HepG2 (cell line): ENCODE results near the gene SCAI. TPM values are rescaled to one million over a fixed set of nuclear protein-coding genes. Genes with fewer than 3 reads are reported as not detected.

Experiments used
- DNMT3B ChIP-seq: conservative IDR thresholded peaks from 2 replicates; pipeline ENCODE4 v1.6.1; 2016; ENCODE audit warnings: missing biosample characterization, control low read depth
- FOXA1 ChIP-seq, 2 experiments: fragments of 450-650 bp in 1 of 2; sonication (generic) in 1 of 2; formaldehyde crosslinking in 1 of 2; IDR thresholded peaks; 2 replicates each; pipeline versions ENCODE4 v1.4.0 to v1.6.1; 2016 to 2020; ENCODE audit warnings: missing genetic modification reagents in 1 of 2
- HNRNPLL ChIP-seq: fragments of 200-400 bp; formaldehyde crosslinking; IDR thresholded peaks from 2 replicates; pipeline ENCODE4 v1.6.1; 2017; ENCODE audit warnings: mild to moderate bottlenecking, low read depth, low read length; ENCODE audit not compliant: poor library complexity, severe bottlenecking
- JUNB ChIP-seq: sonication (generic); formaldehyde crosslinking; IDR thresholded peaks from 2 replicates; pipeline ENCODE4 v1.8.0; 2022; ENCODE audit warnings: missing genetic modification reagents, mild to moderate bottlenecking, borderline replicate concordance
- MAFF ChIP-seq: IDR thresholded peaks from 2 replicates; pipeline ENCODE4 v1.6.1; 2011; ENCODE audit warnings: low read depth, low read length, improper control_type of control experiment
- MAFK ChIP-seq, 2 experiments: IDR thresholded peaks in 1 of 2; conservative IDR thresholded peaks in 1 of 2; 2 replicates each; pipeline ENCODE4 v1.6.1; 2011; ENCODE audit warnings: improper control_type of control experiment in 2 of 2, low read length in 2 of 2
- MBD4 ChIP-seq: IDR thresholded peaks from 2 replicates; pipeline ENCODE4 v1.6.1; 2012; ENCODE audit warnings: low read length, inconsistent platforms, borderline replicate concordance
- MED1 ChIP-seq: sonication (generic); formaldehyde crosslinking; IDR thresholded peaks from 2 replicates; pipeline ENCODE4 v1.4.0; 2020; ENCODE audit warnings: missing genetic modification reagents
- NCOA2 ChIP-seq: sonication (generic); formaldehyde crosslinking; IDR thresholded peaks from 2 replicates; pipeline ENCODE4 v1.8.0; 2022; ENCODE audit warnings: inconsistent platforms
- SALL2 ChIP-seq: sonication (generic); formaldehyde crosslinking; IDR thresholded peaks from 2 replicates; pipeline ENCODE4 v1.8.1; 2023; ENCODE audit warnings: mild to moderate bottlenecking, missing genetic modification reagents, inconsistent platforms
- SAP130 ChIP-seq: IDR thresholded peaks from 2 replicates; pipeline ENCODE4 v1.6.1; 2016; ENCODE audit warnings: low read depth
- SPEN ChIP-seq: sonication (generic); formaldehyde crosslinking; IDR thresholded peaks from 2 replicates; pipeline ENCODE4 v1.5.1; 2020; ENCODE audit warnings: low read depth, mild to moderate bottlenecking, missing genetic modification reagents
- SSRP1 ChIP-seq: IDR thresholded peaks from 2 replicates; pipeline ENCODE4 v1.6.1; 2016; ENCODE audit warnings: control low read depth
- TAF15 ChIP-seq: fragments of 200-400 bp; formaldehyde crosslinking; IDR thresholded peaks from one replicate; pipeline ENCODE4 v1.6.1; 2018; ENCODE audit warnings: mild to moderate bottlenecking, low read depth, low read length; ENCODE audit not compliant: poor library complexity, severe bottlenecking
- ZBTB7A ChIP-seq: sonication (generic); formaldehyde crosslinking; IDR thresholded peaks from 2 replicates; pipeline ENCODE4 v1.8.0; 2022; ENCODE audit warnings: mild to moderate bottlenecking, missing genetic modification reagents
- ZEB1 ChIP-seq: IDR thresholded peaks from 2 replicates; pipeline ENCODE4 v1.6.1; 2012; ENCODE audit warnings: mild to moderate bottlenecking, low read depth, inconsistent platforms; ENCODE audit not compliant: insufficient replicate concordance
- ZNF101 ChIP-seq: sonication (generic); formaldehyde crosslinking; IDR thresholded peaks from 2 replicates; pipeline ENCODE4 v1.4.0; 2020; ENCODE audit warnings: mild to moderate bottlenecking, low read depth, missing genetic modification reagents, borderline replicate concordance
- ZNF205 ChIP-seq: IDR thresholded peaks from 2 replicates; pipeline ENCODE4 v1.6.1; 2018; ENCODE audit warnings: missing biosample characterization, missing genetic modification reagents
- ZNF547 ChIP-seq: sonication (generic); formaldehyde crosslinking; IDR thresholded peaks from 2 replicates; pipeline ENCODE4 v1.5.1; 2020; ENCODE audit warnings: mild to moderate bottlenecking, missing genetic modification reagents
- ZNF556 ChIP-seq: sonication (generic); formaldehyde crosslinking; IDR thresholded peaks from 2 replicates; pipeline ENCODE4 v1.4.0; 2020; ENCODE audit warnings: mild to moderate bottlenecking, missing genetic modification reagents, borderline replicate concordance
- ZNF605 ChIP-seq: sonication (generic); formaldehyde crosslinking; IDR thresholded peaks from 2 replicates; pipeline ENCODE4 v1.8.0; 2022; ENCODE audit warnings: mild to moderate bottlenecking, missing genetic modification reagents
- ZNF768 ChIP-seq: sonication (generic); formaldehyde crosslinking; IDR thresholded peaks from 2 replicates; pipeline ENCODE4 v1.4.0; 2020; ENCODE audit warnings: missing genetic modification reagents
- polyA plus RNA-seq, 8 experiments: library from polyadenylated mRNA; depleted of rRNA in 3 of 8; stranded (reverse) in 7 of 8; unstranded in 1 of 8; fragments of >200 nt; fragmentation: Illumina TruSeq in 4 of 8; extraction: Trizol in 4 of 8; gene quantifications; 2 replicates each; pipeline versions ENCODE4 v1.2.1 to v1.2.3, GENCODE V29; 2011 to 2016; ENCODE audit warnings: low read depth in 4 of 8, missing spikeins in 1 of 8, mixed read lengths in 1 of 8; ENCODE audit not compliant: insufficient read depth in 1 of 8
- total RNA-seq, 5 experiments: library from RNA; depleted of rRNA; stranded (reverse); fragments of >200 nt; fragmentation: Illumina TruSeq; extraction: Trizol; gene quantifications; 2 replicates each; pipeline ENCODE4 v1.2.3, GENCODE V29; 2016; ENCODE audit warnings: low read depth in 1 of 5
- TF ChIP-seq, protein P1 (sequence below): sonication (generic); formaldehyde crosslinking; IDR thresholded peaks from 2 replicates; pipeline ENCODE4 v1.4.0; 2020; ENCODE audit warnings: missing genetic modification reagents
- TF ChIP-seq, protein P2 (sequence below): sonication (generic); formaldehyde crosslinking; IDR thresholded peaks from 2 replicates; pipeline ENCODE4 v1.4.0; 2020; ENCODE audit warnings: missing genetic modification reagents, borderline replicate concordance
- TF ChIP-seq, protein P3 (sequence below): sonication (generic); formaldehyde crosslinking; IDR thresholded peaks from 2 replicates; pipeline ENCODE4 v1.5.1; 2020; ENCODE audit warnings: missing genetic modification reagents, mild to moderate bottlenecking, borderline replicate concordance

Gene SCAI
- total and polyA plus RNA-seq, 2 of the 13 experiments (the other 11 are each of a cell fraction or from before 2014, with no cell fraction given) = 4.4 to 8.4 TPM

DNA sequence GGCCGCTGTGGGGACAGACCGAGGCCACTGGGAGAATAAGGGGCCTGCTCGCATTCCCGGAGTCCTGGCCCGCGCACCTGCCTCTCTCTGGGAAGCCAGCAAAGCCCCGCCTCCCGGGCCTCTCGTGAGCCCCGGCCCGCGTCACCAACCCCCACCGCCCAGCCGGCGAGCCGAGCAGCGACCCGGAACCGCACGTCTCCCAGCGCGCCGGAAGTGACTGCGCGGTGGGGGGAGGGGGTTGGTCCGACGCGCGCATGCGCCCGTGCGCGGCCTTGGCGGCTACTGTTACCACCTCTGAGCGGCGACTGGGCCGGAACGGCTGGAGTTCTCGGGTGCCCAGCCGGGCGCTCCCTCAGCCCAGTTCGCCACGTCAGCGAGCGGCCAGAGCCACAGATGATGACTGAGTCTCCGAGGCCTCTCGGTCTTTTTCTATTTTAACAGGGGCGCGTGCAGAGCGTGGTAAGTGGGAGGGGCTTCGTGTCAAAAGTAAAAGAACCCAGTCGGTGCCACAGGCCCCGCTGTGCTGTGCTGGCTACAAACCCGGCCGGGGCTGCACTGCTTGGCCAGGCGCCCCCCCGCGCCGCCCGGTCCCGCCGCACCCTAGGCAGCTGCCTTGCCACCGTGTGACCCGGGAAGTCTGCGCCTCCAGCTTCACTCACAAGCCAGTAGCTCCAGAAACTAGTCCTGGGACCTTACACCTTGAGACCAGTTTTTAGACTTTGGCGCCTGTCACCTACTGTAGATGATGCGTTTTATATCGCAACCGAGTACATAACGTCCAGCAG lies 202.2 kb downstream of the SCAI start, which contains the start of gene GOLGA1 (continued):
- TF ChIP-seq MAFK (conservative IDR thresholded peaks at IDR 0.05 in 1 of 2, IDR thresholded peaks at IDR 0.05 in 1 of 2; ENCODE audit: low read length in 2 of 2) (no peak; a peak in 1 of 4 replicates), HNRNPLL (peak; percentile 62), ZNF547 (CRISPR knock-in tag) (peak; percentile 90; the same call in 1 of the 2 replicates), ZNF205 (peak; percentile 86), MBD4 (no peak), ZNF768 (CRISPR knock-in tag) (peak; percentile 46; the same call in 1 of the 2 replicates), FOXA1 (IDR thresholded peaks at IDR 0.05) (no peak), FOXA1 (CRISPR knock-in tag; IDR thresholded peaks at IDR 0.05) (peak; percentile 12; the same call in 1 of the 2 replicates), MED1 (CRISPR knock-in tag) (peak; percentile 76), SALL2 (CRISPR knock-in tag) (peak; percentile 73; the same call in 1 of the 2 replicates), DNMT3B (CRISPR knock-in tag) (0 out of 2 replicates have a peak, but pooled peaks have one; percentile 47), TAF15 (no peak), SSRP1 (CRISPR knock-in tag) (no peak), ZNF101 (CRISPR knock-in tag) (0 out of 2 replicates have a peak, but pooled peaks have one; percentile 78), ZNF556 (CRISPR knock-in tag) (peak; percentile 78), MAFF (no peak), SPEN (CRISPR knock-in tag) (peak; percentile 93; the same call in 1 of the 2 replicates), NCOA2 (no peak; the same call in 1 of the 2 replicates), SAP130 (peak; percentile 91), ZEB1 (no peak), JUNB (CRISPR knock-in tag) (no peak), ZBTB7A (CRISPR knock-in tag) (no peak), ZNF605 (no peak; the same call in 1 of the 2 replicates)
- TF ChIP-seq, protein P1, sequence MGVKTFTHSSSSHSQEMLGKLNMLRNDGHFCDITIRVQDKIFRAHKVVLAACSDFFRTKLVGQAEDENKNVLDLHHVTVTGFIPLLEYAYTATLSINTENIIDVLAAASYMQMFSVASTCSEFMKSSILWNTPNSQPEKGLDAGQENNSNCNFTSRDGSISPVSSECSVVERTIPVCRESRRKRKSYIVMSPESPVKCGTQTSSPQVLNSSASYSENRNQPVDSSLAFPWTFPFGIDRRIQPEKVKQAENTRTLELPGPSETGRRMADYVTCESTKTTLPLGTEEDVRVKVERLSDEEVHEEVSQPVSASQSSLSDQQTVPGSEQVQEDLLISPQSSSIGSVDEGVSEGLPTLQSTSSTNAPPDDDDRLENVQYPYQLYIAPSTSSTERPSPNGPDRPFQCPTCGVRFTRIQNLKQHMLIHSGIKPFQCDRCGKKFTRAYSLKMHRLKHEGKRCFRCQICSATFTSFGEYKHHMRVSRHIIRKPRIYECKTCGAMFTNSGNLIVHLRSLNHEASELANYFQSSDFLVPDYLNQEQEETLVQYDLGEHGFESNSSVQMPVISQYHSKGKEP (CRISPR knock-in tag) = no peak
- TF ChIP-seq, protein P2, sequence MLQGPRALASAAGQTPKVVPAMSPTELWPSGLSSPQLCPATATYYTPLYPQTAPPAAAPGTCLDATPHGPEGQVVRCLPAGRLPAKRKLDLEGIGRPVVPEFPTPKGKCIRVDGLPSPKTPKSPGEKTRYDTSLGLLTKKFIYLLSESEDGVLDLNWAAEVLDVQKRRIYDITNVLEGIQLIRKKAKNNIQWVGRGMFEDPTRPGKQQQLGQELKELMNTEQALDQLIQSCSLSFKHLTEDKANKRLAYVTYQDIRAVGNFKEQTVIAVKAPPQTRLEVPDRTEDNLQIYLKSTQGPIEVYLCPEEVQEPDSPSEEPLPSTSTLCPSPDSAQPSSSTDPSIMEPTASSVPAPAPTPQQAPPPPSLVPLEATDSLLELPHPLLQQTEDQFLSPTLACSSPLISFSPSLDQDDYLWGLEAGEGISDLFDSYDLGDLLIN (CRISPR knock-in tag) = no peak
- TF ChIP-seq, protein P3, sequence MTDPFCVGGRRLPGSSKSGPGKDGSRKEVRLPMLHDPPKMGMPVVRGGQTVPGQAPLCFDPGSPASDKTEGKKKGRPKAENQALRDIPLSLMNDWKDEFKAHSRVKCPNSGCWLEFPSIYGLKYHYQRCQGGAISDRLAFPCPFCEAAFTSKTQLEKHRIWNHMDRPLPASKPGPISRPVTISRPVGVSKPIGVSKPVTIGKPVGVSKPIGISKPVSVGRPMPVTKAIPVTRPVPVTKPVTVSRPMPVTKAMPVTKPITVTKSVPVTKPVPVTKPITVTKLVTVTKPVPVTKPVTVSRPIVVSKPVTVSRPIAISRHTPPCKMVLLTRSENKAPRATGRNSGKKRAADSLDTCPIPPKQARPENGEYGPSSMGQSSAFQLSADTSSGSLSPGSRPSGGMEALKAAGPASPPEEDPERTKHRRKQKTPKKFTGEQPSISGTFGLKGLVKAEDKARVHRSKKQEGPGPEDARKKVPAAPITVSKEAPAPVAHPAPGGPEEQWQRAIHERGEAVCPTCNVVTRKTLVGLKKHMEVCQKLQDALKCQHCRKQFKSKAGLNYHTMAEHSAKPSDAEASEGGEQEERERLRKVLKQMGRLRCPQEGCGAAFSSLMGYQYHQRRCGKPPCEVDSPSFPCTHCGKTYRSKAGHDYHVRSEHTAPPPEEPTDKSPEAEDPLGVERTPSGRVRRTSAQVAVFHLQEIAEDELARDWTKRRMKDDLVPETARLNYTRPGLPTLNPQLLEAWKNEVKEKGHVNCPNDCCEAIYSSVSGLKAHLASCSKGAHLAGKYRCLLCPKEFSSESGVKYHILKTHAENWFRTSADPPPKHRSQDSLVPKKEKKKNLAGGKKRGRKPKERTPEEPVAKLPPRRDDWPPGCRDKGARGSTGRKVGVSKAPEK (CRISPR knock-in tag) = no peak
